NCI-H510A treated with DMSO at 0.1 percent for 48 hours (cell line): Measurements from ENCODE around the gene SREBF2.
A peak's percentile ranks its signal among the peaks of the same experiment; 100 is the strongest.

Experiments
- DNase-seq: peaks from one replicate; lab custom pipeline; 2025; lab: John Stamatoyannopoulos, UW

Gene SREBF2

DNA sequence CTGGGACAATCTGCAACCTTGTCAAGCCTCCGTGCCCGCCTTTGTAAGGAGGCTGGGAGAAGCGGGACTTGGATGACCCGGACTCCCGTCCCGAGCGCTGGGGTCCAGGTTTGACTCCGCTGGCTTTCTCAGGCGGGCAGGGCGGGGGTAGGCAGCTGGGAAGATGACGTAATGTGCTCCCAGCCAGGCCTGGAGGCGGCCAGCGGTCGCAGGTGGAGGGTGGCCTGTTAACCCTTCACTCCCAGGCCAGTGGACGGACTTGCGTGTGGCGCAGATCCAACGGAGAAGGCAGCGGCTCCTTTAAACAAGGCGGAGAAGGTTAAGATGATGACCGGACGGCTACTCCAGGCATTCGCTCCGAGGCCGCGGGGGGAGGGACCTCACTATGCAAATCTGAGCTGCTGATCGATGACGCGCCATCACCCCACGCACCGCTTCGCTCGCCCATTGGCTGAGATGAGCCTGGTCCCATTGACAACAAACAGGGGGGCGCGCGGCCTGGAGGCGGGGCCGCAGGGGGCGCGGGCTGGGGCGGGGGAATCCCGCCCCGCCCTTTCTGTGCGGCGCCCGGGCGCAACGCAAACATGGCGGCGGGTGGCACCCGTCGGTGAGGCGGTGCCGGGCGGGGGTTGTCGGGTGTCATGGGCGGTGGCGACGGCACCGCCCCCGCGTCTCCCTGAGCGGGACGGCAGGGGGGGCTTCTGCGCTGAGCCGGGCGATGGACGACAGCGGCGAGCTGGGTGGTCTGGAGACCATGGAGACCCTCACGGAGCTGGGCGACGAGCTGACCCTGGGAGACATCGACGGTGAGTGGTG lies at the start of gene SREBF2:
SREBF2 (plus strand) TSS at position 553 of the 816 bp plus-strand sequence; CDS start at position 719, 166 bp downstream.
- DNase-seq: peak; percentile 96

DNA sequence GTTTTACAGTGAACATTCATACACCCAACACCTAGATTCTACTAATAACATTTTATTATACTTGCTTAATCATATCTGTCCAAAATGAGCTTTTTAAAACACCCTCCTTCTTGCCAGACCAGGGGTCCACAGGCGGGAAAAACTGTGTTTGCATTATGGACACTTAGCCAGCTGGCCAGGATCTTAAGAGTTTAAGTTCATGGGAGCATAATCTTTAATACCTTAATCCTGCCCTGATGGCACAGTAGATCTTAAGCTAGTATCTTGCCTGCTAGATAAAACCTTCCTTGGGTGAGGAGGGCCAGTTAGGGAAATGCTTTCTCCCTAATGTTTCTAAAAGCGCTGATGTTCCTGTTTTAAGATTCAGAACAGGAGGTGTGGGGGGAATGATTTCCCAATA lies 45.6 kb upstream of the SREBF2 start:
- no peak for DNase-seq

DNA sequence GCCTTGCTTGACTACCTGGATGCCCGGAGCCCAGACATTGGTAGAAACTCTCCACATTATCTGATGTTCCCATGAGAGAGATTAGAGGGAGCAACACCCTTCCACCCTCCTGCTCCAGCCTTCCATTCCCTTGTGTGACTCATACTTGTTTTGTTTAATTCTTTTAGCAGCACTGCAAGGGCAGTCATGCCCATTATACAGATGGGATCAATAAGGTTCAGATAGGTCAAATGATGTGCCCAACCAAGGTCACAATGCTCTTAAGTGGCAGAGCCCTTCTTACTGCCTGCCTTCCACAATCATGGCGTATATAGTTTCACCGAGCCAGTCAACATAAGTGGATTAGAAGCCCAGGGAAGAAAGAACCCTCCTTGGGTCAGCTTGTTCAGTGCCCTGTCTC lies 39.0 kb upstream of the SREBF2 start:
- DNase-seq: no peak

DNA sequence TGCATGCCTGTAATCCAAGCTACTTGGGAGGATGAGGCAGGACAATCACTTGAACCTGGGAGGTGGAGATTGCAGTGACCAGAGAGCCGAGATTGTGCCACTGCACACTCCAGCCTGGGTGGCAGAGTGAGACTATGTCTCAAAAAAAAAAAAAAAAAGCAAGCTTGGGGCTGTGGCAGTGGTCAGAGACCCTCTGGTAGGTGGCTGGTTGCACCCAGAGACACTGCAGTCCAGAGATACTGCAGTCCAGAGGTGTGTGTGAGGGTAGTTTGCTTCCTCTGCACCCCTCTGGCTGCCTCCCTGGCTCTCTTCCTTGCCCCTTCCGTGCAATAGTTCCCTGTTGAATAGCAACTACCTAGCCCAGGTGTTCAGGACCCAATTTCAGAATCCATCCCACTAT lies 34.2 kb upstream of the SREBF2 start:
- no peak for DNase-seq

DNA sequence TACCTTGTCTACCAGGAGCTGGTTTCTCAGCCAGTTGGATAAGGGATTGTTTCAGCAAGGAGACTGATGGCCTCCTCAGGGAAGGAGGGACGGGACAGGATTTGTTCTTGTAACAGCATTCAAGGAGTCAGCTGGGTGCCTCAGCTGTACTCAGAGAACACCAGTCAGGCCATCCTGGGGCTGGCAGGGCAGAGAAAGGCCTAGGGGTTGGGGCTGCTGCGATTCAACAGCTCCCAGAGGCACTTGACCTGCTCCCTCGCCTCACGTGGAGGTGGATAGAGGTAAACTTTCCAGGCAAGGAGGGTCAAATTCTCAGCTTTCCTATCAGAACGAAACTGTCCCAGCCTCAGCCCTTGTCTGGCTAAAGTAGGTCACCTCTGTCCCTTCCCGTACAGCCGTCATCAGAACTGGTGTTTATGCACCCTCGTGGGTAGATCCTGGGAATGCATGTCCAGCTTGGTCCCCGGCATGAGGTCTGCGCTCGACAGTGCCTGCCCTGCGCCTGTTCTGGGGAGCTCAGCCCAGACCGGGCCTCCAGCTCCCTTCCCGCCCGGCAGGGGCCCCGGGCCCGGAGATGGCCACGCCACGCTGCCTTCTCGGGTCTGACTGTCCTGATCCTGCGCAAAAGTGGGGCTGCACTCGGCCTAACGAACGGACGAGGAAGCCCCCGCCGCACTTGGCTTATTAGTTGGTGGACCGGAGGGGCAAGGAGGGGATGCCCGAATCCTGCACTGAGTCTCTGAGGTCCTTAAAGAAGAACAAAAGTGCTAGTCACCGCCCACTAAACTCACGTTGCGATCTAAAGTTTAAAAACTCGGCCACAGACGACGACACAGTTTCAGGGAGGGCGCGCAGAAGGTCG lies 33.2 kb upstream of the SREBF2 start:
- DNase-seq: no peak

DNA sequence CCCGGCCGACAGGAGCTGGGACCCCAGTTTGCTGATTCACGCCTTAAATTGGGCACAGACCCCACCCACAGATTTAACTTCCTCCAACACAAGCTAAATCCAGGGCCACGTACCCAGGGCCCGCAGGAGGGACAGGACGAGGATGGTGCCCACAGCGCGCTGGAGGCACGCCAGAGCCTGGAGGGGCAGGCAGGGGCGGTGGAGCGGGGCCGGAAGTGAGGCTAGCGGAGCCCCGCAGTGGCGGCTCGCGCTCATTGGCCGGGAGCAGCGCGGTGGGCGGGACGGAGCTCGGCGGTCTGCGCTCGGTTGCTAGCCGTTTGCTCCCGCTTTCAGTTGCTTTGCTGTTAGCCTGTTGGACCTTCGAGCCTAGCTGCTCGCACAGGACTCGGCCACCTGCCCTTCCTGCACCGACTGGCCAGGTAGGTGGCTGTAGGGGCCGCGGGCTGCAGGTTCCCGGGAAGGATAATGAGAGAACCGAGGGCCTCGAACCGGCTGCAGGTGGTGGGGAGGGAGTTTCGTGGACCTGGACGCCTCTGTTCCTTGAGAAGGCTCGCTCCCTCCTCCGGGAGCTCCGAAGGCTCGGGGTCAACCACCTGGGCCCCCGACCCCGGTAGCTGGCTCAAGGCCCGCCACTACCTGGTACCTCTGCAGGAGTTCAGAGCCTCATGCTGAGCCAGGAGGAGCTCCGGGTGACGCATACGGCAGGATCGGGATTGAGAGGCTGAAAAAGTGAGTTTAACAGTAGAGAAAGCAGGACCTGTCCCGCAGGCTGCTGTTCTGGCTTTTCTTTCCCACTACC lies 32.4 kb upstream of the SREBF2 start, which contains the start of gene CCDC134:
CCDC134 (plus strand) TSS at position 332 of the 799 bp plus-strand sequence. CDS start 8,212 bp downstream, outside the sequence.
- DNase-seq: peak; percentile 83

DNA sequence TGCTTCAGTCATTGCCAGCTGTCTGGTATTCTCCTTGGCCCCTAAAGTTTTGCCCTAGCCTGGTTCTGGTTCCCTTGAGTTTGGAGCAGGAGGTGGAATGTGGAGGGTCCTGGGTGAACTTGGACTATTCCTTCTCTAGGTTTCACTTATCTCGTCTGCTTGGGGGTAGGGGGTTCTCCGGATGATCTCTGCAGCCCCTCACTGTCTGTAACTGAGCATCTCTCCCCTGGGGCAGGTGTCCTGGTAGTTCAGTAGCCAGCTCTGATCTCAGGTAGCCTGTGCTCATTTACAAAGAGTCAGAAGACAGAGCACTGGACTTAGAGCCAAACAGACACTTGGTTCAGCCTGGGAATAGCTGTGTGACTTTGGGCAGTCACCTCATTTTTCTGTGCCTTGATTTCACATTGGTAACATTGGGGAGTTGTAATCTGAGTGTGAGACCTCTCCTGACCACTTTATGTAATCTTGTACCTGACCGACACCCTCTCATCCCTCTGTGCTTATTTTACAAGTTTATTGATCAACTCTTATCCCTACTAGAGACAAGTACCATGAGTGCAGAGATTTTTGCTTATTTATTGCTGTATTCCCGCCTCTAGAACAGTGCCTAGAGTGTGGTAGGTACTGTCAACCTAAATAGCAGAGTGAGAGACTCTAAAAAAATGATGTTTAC lies 31.6 kb upstream of the SREBF2 start:
- DNase-seq: no peak

DNA sequence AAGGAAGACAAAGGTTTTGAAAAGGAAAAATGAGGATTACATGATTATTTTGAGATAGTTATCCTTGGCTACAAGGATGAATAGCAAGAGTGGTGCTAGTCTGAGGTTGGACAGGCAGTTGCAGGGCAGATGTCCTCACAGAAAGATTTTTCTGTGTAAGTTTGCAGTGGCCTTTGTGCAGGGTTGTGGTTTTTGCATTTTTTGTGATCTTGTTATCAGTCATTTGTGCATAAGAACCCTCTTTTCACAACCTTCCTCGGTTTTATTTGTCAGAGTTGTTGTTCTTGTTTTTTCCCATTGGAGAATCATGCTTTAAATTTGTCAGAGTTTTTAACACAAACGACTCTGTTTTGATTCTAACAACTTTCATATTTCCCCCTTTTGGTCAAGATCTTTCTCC lies 31.0 kb upstream of the SREBF2 start:
- DNase-seq: no peak

DNA sequence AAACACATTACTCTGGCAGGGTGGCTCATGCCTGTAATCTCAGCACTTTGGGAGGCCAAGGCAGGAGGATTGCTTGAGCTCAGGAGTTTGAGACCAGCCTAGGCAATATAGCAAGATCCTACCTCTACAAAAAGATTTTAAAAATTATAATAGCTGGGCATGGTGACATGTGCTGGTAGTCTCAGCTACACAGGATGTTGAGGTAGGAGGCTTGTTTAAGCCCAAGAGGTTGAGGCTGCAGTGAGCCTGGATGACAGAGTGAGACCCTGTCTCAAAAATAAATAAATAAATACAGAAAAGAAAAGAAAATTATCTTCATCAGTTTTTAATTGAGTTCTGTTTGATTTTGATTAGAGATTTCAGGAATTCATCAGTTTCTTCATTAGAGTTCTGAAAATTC lies 27.3 kb upstream of the SREBF2 start:
- no peak for DNase-seq

DNA sequence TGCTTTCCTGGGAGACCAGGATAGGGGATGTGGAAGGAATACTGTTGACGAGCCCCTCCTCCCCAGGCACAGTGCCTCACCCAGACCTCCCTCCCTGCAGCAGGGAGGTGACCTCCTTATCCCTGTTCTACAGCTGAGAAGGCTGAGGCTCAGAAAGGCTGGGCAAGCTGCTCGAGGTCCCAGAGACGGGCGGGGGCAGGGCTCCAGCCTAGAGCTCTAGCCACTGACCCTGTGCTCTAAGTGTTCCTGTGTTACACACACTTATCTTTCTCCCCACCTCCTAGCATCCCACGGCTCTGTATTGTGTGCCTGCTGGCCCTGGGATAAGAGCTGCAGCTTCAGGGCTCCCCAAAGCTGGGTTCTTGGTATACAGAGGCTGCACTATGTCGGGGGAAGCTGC lies 24.5 kb upstream of the SREBF2 start:
- DNase-seq: no peak

DNA sequence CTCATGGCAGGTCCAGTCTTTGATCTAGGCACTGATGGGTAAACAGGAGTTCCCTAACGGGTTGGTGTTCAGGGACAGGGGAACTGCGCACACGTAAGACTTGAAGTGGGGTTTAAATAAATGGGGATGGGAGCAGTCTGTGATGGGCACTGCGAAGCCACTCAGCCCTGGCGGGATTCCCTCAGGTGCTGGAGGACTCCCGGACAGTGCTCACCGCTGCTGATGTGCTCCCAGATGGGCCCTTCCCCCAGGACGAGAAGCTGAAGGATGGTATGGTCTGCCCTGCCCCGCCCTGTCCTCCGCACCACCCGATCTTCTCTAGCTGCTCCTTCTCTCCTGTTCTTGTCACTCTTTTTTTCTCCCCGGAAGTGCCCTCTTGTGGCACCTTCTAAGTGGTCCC lies 22.9 kb upstream of the SREBF2 start:
- no peak for DNase-seq

DNA sequence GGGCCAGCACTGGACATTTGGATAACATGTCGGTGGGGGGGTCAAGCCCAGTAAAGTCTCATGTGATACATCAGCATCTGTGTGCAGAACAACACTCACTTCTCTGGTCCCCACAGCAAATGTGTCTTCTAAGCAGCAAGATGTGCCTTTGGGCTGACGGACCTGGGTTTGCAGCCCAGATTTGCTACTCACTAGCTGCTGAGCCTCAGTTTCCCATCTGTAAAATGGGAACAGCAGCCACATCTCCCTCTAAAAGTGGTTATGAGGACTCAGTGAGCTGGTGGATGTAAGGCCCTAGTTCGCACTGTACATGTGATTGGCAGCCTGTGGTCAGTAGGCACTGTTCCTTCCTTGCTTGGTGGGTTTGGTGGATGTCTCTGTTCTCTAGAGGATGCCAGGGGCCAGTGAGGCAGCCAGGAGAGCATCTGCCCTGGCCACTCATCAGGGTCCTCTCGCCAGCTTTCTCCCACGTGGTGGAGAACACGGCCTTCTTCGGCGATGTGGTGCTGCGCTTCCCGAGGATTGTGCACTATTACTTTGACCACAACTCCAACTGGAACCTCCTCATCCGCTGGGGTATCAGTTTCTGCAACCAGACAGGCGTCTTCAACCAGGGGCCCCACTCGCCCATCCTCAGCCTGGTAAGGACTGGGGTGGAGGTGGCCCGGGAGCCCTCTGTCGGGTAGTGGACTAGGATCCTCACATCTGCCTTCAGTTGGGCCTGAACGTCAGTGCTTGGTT lies 19.9 kb upstream of the SREBF2 start:
- no peak for DNase-seq

DNA sequence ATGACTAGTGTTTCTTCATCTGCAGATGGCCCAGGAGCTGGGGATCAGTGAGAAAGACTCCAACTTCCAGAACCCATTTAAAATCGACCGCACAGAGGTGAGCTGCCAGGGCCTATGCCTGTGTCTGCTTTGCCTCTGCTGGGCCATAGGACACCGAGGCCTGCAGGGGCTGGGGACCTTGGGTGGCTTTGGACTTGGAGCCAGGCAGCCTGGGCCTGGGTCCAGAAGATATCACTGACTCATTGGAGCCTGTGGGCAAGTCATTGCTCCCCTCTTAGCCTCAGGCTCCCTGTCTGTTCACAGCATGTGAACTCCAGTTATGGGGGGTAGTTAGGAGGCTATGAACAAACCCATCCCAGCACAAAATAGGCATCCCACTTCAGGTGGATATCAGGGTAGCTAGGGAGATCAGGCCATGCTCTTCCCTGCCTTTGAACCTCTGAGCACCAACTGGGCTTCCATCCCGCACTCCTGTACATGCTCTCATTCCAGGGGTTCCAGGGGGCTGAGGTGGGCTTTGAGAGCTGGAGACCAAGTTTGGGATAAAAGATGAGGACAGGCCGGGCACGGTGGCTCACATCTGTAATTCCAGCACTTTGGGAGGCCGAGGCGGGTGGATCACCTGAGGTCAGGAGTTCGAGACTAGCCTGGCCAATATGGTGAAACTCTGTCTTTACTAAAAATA lies 19.0 kb upstream of the SREBF2 start:
- DNase-seq: no peak

DNA sequence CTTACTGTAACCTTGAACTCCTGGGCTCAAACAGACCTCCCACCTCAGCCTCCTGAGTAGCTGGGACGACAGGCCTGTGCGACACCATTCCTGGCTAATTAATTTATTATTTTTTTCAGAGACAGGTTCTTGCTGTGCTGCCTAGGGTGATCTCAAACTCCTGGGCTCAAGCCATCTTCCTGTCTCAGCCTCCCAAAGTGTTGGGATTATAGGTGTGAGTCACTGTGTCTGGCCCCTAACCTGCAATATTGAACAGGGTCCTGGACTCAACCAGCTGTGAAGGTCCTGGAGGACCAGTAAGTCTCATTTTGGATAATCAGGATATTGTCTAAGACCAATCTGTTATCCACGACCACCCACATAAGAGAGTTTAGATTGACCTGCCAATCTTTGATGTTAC lies 17.2 kb upstream of the SREBF2 start:
- DNase-seq: no peak

DNA sequence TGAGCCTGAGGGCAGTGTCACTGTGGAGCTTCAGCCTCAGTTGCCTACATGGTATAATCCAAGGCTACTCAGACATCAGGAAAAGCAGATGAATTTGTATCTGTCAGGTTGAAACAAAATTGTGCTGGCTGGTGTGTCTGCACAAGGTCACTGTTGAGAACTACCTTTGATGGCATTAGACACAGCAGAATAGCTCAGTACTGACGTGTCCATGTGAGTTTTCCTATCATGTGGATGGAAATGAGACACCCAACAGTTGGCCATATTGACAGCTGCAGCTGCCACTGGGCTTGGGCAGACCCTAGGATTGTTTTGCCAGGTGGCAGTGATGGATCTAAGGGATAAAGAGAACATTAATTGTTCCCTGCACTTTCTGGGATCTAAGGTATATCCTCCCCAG lies 16.7 kb upstream of the SREBF2 start:
- no peak for DNase-seq

DNA sequence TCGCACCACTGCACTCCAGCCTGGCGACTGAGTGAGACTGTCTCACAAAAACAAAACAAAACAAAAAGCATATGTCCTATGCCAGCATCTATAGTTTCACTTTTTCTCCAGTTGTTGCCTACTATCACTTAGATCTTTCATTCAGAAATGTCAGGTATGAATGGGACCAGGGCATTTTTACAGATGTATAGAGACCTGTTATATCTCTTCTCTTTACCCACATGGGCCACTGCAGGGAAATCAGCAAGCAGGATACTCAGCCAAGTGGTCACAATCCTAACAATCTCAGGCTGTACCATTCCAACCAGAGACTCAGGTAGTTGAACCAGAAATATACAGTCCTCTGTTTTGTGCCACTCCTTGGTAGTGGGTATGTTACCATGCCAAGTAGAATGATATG lies 16.0 kb upstream of the SREBF2 start:
- no peak for DNase-seq

DNA sequence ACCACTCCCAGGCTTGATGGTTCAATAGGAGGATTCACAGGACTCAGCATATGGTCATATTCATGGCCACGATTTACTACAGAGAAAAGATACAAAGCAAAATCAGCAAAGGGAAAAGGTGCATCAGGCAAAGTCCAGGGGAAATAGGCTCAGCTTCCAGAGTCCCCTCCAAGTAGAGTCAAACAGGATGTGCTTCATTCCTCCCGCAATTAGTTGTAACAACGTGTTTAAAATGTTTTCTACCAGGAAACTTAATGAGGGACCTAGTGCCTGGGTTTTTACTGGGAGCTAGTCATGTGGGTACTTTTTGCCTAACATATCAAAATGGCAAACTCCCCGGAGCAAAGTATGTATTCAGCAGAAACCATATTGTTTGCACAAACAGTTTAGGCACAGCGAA lies 14.9 kb upstream of the SREBF2 start:
- DNase-seq: no peak

DNA sequence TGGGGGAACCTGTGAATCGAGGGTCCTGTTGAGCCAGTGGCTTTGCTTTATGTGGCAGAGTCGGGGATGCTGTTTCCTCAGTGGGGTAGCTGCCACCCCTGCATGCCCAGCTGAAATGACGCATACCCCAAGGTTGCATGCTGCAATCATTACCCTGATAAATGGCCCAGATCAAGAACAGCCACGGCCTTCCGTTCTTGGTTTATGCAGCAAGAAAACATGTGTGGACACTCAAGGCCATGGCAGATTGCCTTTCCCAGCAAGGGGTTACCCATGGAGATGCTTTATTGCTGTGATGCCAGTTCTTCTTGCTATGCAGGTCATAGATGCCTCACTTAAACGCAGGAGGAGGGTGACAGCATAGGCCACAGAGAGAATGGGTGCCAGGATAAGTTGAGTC lies 14.3 kb upstream of the SREBF2 start:
- DNase-seq: no peak

DNA sequence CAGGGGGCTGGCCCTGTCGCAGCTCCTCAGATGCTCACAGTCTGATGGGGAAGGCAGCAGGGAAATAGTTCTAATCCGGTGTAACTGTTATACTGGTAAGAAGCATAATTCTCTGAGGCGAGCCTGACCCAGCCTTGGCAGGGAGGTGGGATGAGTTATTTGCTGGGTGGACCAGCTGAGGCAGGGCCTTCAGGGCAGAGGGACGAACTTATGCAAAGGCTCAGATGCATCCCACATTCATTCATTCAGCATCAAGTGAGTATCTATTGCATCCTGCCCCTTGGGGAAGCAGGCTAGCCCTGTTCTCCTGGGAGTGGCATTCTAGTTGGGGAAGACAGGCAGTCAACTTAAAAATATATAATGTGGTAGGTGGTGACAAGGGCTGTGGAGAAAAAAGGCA lies 13.6 kb upstream of the SREBF2 start:
- no peak for DNase-seq

DNA sequence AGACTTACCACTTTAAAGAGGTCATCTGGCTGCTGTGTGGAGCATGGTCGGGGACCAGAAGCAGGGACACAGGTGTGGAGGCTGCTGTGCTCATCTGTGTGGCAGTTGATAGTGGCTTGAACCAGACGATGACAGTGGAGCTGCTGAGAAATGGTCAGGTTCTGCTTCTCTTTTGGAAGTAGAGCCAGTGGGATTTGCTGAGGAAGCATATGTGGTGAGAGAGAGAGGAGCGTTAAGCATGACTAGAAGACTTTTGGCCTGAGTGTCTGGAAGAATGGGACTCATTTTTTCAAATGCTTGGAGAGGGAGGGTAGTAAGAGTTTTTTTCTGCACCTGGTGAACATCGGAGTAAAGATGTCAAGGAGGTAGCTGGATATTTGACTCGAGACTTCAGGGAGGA lies 12.5 kb upstream of the SREBF2 start:
- DNase-seq: no peak
